ENCODE data around the gene SNAP29.
A peak's percentile ranks its signal among the peaks of the same experiment; 100 is the strongest.
"Not testable (repeated sequence)": the region's sequence is repeated elsewhere in the genome, so short reads cannot be mapped to it uniquely, and the experiment has no call there.

SNAP29 gene

DNA sequence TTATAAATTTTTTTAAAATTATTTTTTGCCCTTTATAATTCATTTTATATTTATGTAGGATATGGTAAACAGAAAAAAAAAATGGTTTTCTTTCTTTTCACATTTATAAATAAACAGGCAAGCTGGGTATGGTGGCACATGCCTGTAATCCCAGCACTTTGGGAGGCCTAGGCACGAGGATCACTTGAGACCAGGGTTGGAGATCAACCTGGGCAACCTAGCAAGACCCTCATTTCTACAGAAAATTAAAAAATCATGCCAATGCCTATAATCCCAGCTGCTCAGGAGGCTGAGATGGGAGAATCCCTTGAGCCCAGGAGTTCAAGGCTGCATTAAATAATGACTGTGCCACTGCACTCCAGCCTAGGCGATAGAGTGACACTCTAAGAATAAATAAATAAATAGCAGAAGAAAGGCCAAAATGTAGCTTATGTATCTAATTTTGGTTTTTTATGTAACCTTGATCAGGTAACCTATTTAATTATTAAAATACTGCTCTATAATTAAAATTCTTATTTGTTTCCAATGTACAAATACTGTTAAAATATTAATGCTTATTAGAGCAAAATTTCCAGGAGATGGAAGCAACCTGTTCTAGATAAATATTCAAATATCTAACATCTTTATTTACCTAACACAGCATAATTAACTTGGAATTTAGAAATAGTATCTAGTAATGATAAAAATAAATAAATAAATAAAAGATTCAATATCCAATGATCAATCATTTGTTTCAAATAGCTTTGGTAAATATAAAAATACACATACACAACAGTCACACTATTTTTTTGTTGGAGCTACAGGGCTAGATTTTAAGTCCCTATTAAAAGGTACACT lies 21.6 kb upstream of the SNAP29 start:
- no peak for DNase-seq

DNA sequence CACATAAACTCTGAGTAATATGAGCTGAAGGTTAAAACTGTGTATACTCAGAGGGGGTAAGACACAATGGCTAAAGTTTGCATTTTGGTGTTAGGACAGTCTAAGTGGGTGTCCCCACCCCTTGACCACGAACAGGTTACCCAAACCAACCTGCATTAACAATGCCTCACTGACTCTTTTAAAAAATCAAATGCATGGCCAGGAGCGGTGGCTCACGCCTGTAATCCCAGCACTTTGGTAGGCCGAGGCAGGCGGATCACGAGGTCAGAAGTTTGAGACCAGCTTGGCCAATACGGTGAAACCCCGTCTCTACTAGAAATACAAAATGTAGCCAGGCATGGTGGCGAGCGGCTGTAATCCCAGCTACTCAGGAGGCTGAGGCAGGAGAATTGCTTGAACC lies 19.5 kb upstream of the SNAP29 start:
- DNase-seq = not testable (repeated sequence)

DNA sequence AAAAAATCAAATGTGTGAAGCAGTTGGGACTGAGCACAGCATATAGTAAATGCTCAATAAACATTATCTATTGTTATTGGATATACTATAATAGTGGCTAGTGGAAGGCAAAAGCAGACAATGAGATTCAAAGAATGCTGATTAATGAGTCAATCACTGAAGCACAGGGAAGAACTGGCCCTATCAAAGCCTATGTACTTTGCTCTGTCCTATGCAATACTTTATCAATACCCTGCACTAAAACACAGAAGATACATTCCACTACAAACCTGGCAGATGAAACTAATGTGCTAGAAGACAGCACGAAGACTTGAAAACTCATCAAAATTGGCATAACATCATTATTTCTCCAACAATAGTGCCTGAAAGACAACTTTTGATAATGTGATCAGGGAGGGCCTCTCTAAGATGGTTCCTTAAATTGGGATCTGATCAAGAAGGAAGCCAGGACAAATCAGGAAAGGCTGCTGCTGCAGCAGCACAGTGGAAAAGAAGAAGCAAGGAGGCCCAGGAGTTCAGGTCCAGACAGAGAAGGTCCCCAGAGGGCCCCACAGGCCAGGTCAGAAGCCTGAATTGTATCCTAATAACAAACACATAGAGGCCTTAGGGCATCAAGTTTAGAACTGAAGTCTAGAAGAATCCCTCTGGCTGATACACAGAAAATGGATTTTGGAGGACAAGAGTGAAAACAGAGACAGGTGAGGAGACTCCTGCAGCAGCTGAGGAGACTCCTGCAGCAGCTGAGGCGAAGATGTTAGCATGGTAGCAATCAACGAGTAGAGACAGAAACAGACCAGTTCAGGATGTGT lies 18.8 kb upstream of the SNAP29 start:
- no peak for DNase-seq

DNA sequence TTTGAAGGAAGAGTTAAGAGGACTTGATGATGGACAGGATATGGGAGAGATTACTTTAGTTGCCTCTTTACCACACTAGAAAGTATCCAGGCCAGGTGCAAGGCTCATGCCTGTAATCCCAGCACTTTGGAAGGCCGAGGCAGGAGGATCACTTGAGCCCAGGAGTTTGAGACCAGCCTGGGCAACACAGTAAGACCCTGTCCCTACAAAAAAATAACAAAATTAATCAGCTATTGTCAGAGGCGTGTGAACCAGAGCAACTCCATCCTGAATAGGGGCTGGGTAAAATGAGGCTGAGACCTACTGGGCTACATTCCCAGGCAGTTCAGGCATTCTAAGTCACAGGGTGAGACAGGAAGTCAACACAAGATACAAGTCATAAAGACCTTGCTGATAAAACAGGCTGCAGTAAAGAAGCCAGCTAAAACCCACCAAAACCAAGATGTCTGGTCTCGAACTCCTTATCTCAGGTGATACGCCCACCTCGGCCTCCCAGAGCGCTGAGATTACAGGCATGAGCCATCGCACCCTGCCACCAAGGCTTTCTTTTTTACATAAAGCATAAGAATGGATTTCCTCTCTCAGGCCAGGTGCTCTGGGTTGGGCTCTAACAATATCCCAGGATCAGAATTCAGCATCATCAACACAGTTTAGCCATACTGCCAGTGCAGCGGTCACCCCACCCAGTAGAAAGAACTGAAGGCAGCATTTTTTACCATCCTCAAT lies 18.0 kb upstream of the SNAP29 start:
- DNase-seq = no peak

DNA sequence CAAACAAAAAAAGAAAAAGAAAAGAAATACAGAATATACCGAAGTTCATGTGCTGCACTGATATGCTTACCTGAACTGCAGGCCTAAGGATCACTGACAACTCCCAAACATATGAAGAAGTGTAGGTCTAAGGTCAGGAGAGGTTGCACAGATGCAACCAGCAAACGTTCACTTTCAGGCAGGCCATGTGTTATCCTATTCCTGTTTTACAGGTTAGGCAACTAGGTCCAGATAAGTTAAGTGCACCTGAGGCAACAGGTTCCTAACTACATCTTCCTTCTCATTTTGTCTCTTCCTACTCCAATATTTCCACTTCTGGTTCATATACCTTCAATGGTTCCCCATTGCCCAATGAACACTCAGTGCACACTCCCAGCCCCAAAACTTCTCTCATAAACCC lies 15.3 kb upstream of the SNAP29 start:
- no peak for DNase-seq

DNA sequence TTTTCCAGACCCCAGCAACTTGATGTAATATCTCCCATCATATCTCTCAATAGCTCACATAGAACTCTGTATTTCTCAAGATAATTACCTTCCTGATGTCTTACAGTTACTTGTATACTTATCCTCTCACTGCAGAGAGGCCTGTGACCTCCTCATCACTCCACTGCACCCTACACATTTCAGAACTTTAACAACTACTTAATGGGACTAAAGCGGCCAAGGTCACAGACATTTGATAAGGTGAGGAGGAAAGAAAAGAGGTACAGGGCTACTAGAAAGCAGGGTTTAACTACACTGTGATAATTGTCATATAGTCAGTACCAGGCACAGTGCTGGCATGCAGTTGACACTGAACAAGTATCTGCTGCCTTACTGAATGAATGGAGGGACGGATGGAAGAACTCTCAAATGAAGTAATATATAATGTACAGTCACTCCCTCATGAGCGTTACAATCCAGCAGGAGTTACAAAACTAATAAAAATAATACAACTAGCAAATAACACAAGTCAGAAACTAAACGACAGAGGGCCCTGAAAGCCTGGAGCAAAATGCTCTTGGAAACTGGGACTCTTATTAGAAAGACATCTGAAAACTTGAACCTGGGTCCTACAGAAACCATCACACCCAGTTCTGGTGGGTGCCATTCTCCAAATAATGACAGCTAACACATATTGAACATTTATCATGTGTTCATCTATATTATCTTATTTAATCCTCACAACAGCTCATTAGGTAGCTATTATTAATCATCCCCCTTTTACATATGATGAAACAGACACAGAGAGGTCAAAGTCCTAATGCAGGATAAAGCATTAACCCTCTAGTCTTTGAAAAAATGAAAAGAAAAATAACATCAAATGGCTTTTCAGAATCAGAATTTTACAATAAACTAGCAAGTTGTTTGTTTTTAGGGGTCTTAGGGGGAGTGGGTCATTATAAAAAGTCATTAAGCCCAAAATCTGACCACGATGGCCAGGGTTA lies 14.5 kb upstream of the SNAP29 start:
- DNase-seq = no peak

DNA sequence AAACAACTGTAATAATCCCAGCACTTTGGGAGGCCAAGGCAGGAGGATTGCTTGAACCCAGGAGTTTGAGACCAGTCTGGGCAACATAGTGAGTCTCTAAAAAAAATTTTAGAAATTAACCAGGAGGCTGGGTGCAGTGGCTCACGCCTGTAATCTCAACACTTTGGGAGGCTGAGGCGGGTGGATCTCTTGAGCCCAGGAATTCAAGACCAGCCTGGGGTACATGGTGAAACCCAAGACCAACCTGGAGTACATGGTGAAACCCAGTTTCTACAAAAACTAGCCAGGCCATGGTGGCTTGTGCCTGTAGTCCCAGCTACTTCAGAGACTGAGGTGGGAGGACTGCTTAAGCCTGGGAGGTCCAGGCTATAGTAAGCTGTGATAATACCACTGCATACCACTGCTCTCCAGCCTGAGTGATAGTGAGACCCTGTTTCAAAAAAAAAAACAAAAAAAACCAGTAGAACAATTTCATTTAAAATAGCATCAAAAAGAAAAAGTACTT lies 11.4 kb upstream of the SNAP29 start:
- no peak for DNase-seq

DNA sequence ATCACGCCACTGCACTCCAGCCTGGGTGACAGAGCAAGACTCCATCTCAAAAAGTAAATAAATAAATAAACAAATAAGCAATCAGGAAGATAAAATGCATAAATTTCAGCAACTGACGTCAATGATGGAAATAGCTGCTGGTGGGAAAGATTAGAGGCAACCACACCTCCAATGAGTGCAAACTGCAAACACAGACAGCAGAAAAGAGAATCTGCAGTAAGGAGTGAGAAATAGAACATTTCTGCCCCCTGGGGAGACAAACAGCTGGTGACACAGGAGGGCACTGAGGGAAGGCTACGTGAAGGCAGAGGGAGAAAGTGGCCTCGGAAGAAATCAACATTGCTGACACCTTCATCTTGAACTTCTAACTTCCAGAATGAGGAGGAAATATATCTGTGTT lies 6.7 kb upstream of the SNAP29 start:
- DNase-seq = no peak

DNA sequence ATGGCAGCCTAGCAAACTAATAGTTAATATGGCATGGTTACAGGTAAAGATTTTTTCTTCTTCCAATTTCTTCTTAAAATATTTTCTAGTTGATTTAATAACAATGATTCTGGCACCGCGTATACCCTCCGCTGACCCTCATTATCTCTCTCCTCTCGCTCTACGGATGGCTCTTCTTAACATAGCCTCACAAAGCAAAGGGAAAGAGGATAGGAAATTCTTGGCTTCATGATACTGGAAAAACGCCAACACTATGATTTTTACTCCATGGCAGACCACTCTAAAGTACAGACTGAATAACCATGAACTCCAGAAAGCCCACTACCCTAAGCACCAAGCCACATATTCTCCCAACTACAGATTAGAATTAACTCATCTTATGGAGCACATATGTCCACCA lies 6.3 kb upstream of the SNAP29 start:
- no peak for DNase-seq

DNA sequence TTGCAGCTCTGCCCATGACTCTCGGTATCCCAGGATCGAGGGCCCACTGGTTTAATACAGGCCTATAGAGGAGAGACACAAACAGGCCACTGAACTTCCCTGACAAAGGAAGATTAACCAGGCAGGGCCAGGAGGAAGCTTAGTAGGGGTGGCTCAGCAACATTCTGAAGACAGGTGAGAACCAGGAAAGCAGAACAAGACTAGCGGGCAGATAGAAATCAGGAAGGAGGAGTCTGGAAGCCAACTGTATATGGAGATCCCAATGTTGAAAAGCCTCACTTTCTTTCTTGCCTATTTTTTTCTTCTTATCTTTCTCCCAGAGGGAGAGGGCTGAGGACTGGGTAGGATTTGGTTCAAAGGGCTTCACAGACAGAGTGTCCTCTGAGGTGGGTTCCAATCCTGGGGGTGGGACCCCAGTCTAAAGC lies 5.6 kb upstream of the SNAP29 start:
- DNase-seq = no peak

DNA sequence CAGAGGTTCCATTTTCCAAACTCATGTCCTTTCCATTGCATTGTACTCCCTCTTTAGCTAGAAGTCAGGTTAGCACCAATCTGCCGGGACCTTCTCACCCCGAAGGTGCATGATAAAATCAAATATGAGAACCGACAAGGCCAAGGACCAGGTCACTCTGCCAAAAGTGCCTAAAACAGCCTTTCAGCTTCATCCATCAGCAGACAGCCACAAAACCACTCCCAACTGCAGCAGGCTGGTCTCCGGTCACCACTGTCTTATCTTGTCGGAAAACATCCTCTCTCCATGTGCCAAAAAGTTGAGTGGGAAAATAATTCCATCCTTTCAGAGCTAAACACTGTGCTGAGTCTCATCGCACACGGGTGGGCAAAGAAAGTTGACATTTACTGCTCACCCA lies 1.6 kb upstream of the SNAP29 start:
- DNase-seq = no peak

DNA sequence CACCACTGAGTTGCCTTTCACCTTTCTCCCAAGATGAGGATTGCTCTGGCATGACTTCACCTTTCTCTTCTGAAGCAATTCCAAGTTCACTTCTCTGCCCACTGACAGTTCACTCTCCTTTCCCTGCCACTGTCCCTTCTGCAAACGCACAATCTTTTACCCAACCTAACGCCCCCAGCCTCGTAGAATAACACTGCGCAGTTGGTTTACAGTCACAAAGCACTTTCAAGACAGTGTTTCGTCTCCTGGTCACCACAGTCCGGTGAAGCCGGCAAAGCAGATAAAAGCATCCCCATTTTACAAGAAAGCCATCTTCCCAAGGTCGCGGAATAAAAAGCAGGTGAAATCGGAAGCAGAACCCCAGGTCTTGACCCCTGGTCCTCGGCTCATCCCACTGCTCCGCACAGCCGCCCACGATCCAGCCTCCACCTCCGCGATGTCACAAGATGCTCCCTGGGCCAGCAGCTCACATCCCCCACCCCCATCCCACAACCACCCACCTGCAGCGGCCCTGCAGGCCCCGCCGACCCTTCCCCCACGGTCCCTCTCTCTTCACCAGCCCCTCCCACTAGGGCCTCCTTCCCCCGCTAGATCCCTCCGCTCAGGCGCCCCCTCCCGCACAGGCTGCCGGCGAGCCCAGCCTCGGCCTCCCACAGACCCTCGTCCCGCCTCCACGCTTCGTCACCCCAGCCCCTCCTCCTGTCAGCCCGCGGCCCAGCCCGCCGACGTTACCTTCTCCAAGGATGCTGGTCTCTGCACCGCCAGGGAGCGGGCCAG lies 781 bp upstream of the SNAP29 start:
- peak; percentile 23 for DNase-seq

DNA sequence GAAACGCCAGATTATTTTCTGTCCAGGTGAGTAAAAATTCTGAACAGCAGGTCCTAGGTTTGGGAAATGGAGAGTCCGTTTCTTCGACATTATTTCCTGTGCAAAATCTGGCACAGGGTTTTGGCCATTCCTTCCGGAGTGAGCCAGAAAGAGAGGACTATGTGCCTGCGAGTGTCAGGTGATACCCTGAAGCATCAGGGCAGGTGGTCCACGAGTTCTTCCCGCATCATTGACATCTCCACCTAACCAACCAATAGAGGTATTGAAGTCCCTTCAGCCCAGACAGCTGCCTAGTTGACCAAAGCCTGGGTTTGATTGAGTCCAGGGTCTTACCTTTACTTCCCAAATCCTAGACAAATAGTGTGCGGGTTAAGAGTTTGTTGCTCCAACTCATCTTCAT lies 808 bp downstream of the SNAP29 start:
- DNase-seq = no peak

DNA sequence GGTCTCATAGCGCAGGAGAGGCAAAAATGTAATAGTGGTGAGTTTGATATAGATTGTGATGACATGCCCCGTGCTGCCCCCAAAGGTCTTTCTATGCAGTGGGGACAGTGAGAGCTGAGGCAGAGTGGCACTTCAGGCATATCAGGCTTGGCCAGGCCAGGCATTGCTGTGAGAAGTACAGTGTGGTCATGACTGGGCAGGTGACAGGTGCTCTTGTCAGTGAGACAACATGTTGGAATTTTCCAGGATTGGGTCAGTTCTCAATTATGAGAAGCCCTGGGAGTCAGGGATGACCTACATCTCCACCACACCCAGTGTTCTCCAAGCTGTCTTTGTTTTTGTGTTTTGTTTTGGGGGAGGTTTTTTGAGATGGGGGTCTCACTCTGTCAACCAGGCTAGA lies 3.7 kb downstream of the SNAP29 start:
- no peak for DNase-seq

DNA sequence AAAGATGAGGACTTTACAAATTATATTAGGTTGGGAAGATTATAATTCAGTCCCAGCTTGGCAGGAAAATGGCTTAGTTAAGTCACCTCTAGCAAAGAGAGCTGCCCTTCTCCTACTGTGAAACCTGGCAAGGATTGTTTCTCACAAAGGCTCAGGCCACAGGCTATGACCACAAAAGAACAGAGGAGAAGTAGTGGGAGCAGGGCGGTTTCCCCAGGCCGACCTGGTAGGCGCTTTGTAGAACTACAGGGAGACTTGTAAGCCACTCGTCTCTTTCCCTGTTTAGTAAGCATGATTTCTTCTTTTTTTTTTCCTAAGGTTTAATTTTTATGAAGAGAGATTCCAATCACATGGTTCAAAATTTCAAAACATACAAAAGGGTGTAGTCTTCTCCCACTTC lies 4.6 kb downstream of the SNAP29 start:
- DNase-seq = peak; percentile 47

DNA sequence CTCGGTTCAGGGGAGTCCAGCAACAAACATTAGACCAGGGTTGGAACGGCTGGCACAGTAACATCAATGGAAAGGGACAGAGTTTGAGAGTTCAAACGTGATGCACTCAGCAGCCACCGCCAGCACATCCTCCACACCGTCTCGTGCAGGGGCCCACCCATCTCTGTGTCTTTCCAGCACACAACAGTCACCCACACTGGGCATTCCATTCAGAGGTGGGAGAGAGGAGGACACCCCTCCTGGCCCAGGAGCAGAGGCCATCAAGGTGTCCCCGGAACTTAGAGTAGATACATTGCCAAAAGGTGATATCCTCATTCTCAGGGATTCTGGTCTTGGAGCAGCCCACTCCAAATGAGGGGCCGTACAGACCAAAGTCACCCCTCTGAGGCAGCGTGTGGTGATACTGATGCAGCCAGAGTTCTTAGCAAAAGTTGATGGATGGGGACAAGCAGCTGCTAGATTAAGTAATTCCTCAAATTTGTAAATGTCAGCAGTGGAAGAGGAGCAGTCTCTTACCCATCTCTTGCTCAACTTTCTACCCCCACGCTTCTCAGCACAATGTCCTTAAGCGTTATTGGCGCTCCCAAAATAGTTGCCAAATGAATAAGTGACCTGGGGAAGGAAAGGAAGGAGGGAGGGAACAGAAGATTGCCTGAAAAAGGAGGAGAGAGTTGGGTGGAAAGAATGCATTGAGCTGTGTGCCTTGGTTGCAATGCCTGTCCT lies 5.5 kb downstream of the SNAP29 start:
- DNase-seq = peak; percentile 68

DNA sequence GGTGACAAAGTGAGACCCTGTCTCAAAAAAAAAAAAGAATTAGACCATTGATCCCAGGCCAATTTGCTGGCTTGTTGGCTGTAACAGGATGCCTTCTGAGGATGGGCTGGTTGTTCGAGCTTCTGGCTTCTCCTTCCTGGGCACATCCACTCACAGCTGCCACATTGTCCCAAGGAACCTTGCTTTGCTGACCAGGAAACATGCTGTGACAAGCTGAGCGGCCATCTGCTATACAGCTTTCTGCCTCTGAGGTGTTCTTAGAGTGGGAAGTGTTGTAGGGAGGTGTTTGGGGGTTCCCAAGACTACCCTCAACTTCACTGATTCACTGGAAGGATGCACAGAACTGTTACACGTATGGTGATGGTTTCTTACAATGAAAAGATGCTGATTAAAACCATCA lies 6.5 kb downstream of the SNAP29 start:
- no peak for DNase-seq

DNA sequence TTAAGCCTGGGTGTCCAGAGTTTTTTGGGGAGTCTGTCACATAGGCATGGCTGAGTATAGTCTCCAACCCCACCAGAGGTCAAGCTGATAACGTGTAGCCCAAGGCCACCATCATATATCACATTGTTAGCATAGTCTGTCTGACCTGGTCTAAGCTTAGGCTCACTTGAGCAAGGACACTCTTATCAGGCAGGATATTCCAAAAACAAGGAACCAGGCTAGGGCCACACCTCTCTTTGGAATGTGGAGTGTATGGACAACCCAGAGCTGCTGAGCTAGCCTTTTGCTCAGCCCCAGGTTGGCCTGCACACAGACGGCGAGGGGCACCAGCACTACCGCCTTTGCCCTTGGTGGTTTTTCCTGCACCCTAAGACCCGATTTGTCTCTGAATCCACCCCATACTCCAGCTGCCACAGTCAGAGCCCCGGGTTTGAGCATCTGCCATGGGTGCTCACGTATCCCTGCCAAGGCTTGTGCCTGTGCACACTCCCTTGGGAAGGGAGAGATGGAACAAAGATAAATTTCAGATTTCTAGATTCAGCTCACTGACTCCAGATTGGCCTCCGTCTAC lies 7.2 kb downstream of the SNAP29 start:
- DNase-seq = no peak

DNA sequence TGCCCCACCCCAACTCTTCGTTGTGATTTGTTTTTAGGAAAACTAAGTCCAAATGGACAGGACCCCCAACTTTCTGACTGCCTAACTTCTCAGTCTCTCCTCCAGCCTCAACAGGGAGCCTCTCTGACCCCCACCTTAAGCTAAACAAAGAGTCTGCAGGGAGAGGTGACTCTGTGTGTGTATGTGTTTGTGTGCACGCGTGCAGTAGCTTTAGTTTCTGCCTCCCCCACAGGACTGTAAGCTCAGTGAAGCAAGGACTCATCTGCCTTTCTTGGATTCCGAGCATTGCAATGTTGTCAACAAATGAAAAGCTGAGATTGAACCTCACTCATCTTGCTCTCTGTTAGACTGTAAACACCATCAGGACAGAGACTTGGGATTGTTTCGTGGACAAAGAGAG lies 7.9 kb downstream of the SNAP29 start:
- DNase-seq = no peak
